Right atrium auricular region (tissue), 2 donors: Measurements from ENCODE around the gene ZBTB7C. TPM values are rescaled to one million over a fixed set of nuclear protein-coding genes. Genes with fewer than 3 reads are reported as not detected.

Source experiments
- DNase-seq: peaks from one replicate; pipeline ENCODE4 v3.0.0-alpha.2; 2019; ENCODE audit warnings: low spot score
- H3K27ac ChIP-seq, 2 donors: fragments of 200-600 bp; sonication (generic); 1 replicate in 1 of 2; 2 replicates in 1 of 2; pipeline ENCODE4 v1.5.1; 2016 to 2019
- H3K27me3 ChIP-seq, 2 donors: fragments of 200-600 bp; sonication (generic); one replicate each; pipeline versions ENCODE4 v1.5.1 to v1.6.0; 2017 to 2019
- H3K36me3 ChIP-seq: fragments of 200-600 bp; sonication (generic); one replicate; pipeline ENCODE4 v1.5.1; 2016
- H3K4me1 ChIP-seq, 2 donors: fragments of 200-600 bp; sonication (generic); one replicate each; pipeline versions ENCODE4 v1.5.1 to v1.6.0; 2017 to 2019
- H3K4me3 ChIP-seq, 2 donors: fragments of 200-600 bp; sonication (generic); 1 replicate in 1 of 2; 2 replicates in 1 of 2; pipeline ENCODE4 v1.5.1; 2017 to 2019; ENCODE audit warnings: mild to moderate bottlenecking in 1 of 2, moderate library complexity in 1 of 2
- H3K9me3 ChIP-seq, 2 donors: fragments of 200-600 bp; sonication (generic); one replicate each; pipeline ENCODE4 v1.5.1; 2019
- CTCF ChIP-seq, 2 donors: fragments of 200-600 bp; sonication (generic); IDR thresholded peaks; one replicate each; pipeline ENCODE4 v1.5.1; 2019; ENCODE audit warnings: antibody characterized with exemption in 2 of 2
- total RNA-seq, 2 donors: library from RNA; depleted of rRNA; stranded (reverse); fragments of >200 nt; gene quantifications; one replicate each; pipeline ENCODE4 v1.1.0, GENCODE V29; 2016

The ZBTB7C gene
- total RNA-seq, 2 donors from 2014 or later = 1.8 to 7.7 TPM

- Histone ChIP-seq H3K9me3 (no peaks in the 10 kb centered on the region), H3K27me3 (no peaks in the 10 kb centered on the region), H3K27ac (peak overlapping the region in 1 of 2 donors; percentile 47), H3K36me3 (no peaks in the 10 kb centered on the region), H3K4me1 (peaks cover 0 to 42% of the 10 kb centered on the region in 2 donors), H3K4me3 (peak overlapping the region; percentile 44 to 60)
- no peak for DNase-seq
- no peak for TF ChIP-seq CTCF (IDR thresholded peaks at IDR 0.05)
Measured at GRCh38 chr18:48136827-48137373, 272.3 kb downstream of the ZBTB7C start.

GRCh38 chr18:48136051-48136826 is 272.9 kb downstream of the ZBTB7C start:
- Histone ChIP-seq H3K4me1 (peaks cover 0 to 41% of the 10 kb centered on the region in 2 donors), H3K36me3 (no peaks in the 10 kb centered on the region), H3K9me3 (no peaks in the 10 kb centered on the region), H3K4me3 (peak overlapping the region; percentile 44 to 60), H3K27ac (peak overlapping the region in 1 of 2 donors; percentile 47), H3K27me3 (no peaks in the 10 kb centered on the region)
- peak in 1 of 2 donors; percentile 28 for TF ChIP-seq CTCF (IDR thresholded peaks at IDR 0.05)
- DNase-seq = no peak

- DNase-seq = no peak
Measured at GRCh38 chr18:48135436-48135966, 273.7 kb downstream of the ZBTB7C start.

GRCh38 chr18:48134609-48135008 is 274.6 kb downstream of the ZBTB7C start:
- no peak overlapping the region for H3K4me3 ChIP-seq
- no peaks in the 10 kb centered on the region for H3K27me3 ChIP-seq
- H3K4me1 ChIP-seq = peaks cover 0 to 25% of the 10 kb centered on the region in 2 donors
- H3K9me3 ChIP-seq = no peaks in the 10 kb centered on the region
- TF ChIP-seq CTCF (IDR thresholded peaks at IDR 0.05) = no peak
- DNase-seq = no peak
- no peaks in the 10 kb centered on the region for H3K36me3 ChIP-seq
- H3K27ac ChIP-seq = no peak overlapping the region

More at GRCh38 chr18:48135436-48135966, 273.7 kb downstream of the ZBTB7C start:
- H3K4me1 ChIP-seq = peaks cover 0 to 34% of the 10 kb centered on the region in 2 donors
- peak overlapping the region in 1 of 2 donors; percentile 47 for H3K27ac ChIP-seq
- no peaks in the 10 kb centered on the region for H3K36me3 ChIP-seq
- no peaks in the 10 kb centered on the region for H3K27me3 ChIP-seq
- H3K4me3 ChIP-seq = peak overlapping the region; percentile 44 to 60
- H3K9me3 ChIP-seq = no peaks in the 10 kb centered on the region
- TF ChIP-seq CTCF (IDR thresholded peaks at IDR 0.05) = no peak

- no peak for TF ChIP-seq CTCF (IDR thresholded peaks at IDR 0.05)
- no peak for DNase-seq
- no peaks in the 10 kb centered on the region for H3K27me3 ChIP-seq
- peaks cover 0 to 19% of the 10 kb centered on the region in 2 donors for H3K4me1 ChIP-seq
- no peaks in the 10 kb centered on the region for H3K36me3 ChIP-seq
- no peak overlapping the region for H3K27ac ChIP-seq
- no peaks in the 10 kb centered on the region for H3K9me3 ChIP-seq
- H3K4me3 ChIP-seq = no peak overlapping the region
Measured at GRCh38 chr18:48133671-48134251, 275.4 kb downstream of the ZBTB7C start.
